GM19023 (cell line): ENCODE measurements around the gene LRRC74B.
"Not testable (repeated sequence)": the region's sequence is repeated elsewhere in the genome, so short reads cannot be mapped to it uniquely, and the experiment has no call there.

Source experiments
- ATAC-seq: cut with Tn5 transposase; IDR thresholded peaks from one replicate; pipeline ENCODE4 v1.9.1; 2021; ENCODE audit warnings: mild to moderate bottlenecking, moderate library complexity; ENCODE audit not compliant: unreplicated experiment

The LRRC74B gene

DNA sequence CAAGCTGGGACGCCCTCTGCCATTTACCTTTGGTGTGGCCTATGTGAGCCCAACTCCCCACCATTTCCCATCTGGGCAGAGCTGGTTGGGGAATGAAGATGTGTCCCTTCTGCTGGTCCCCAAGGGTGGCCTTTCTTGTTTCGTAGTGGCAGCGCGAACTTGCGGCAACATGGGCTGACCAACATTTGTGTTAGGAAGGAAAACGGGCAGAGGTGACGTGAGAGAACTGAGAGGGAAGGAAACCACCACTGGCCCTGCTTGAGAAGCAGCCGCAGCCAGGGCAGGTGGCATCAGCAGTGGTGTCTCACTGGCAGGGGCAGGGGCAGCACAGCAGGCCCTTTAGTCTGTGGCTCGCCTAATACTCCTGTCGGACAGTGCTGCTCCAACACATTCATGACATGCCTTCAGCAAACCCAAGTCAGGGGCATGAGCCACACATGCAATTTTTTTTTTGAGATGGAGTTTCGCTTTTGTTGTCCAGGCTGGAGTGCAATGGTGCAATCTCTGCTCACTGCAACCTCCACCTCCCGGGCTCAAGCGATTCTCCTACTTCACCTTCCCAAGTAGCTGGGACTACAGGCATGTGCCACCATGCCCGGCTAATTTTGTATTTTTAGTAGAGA is 29.9 kb downstream of the LRRC74B start:
- no peak for ATAC-seq

DNA sequence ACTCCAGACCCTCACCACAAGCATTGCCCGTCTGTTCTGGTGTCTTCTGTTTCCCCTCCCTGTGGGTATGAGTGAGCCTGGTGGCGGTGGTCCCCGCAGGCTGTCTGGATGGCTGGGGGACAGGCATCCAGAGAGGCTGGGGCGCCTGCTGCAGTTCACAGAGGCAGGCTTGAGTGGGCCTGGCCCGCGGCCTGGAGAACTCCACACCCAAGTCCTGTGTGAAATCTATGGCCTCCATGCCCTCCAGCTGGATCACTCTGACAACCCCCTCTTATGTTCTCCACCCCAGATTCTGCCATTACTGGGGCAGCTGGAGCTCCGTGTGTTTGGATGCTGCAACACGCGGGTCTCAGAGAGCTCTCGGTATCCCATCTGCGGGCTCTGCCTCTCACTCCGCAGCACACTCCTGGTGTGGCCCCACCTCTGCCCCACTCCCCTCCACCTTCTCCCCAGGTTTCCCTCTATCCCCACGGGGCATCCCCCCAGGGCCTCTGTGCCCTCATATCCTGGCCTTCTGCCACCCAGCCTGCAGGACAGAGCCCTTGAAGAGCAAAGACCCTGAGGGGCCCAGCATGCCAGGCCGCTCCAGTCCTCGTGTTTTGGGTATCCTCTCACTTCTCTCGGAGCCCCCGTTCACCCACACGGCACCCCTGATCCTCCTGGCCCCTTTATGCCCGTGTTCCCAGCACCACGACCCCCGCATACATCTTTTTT is 31.3 kb downstream of the LRRC74B start:
- ATAC-seq: no peak

DNA sequence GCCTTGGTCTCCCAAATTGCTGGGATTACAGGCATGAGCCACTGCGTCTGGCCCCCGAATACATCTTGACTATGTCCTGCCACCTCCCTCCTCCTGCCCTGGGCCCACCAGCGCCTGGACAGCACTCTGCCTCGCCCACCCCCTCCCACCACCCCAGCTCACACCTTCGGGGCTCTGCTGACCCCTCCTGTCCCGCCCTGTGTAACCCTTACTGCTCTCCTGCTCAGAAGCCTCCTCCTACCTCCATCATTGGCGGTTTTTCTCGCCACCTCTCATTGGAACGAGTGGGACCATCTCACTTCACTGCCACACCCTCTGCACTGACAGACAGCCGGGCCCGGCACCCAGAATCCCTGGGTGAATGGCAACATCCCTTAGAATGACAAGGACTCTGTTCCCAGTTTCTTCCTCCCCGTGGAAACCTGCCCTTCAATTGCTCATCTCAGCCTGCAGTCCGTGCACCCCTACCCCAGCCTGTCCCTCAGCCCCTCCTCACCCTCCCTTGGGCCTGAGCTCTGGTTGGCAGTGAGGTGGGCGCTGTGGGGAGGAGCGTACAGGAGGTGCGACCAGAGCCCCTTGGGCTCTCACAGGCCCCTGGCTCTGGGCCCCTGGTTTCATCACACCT is 32.2 kb downstream of the LRRC74B start:
- ATAC-seq: no peak

DNA sequence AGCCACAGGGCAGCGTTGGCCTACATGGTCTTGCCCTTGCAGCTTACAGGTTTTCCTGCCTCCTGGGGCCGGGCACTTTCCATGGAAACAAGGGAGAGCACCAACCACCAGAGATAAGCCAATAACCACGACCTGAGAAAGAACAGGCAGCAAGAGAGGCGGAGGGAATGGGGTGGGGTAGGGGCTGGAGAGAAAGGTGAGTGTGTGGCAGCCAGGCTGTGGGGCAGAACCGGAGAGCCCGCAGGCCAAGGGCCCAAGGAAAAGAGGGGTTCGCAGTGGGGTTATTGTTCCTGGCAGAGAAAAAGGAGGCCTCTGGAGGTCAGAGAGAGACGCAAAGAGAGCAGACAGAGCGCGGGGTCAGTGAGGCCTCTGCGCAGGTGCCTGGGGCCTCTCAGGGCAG is 33.2 kb downstream of the LRRC74B start:
- ATAC-seq: no peak

DNA sequence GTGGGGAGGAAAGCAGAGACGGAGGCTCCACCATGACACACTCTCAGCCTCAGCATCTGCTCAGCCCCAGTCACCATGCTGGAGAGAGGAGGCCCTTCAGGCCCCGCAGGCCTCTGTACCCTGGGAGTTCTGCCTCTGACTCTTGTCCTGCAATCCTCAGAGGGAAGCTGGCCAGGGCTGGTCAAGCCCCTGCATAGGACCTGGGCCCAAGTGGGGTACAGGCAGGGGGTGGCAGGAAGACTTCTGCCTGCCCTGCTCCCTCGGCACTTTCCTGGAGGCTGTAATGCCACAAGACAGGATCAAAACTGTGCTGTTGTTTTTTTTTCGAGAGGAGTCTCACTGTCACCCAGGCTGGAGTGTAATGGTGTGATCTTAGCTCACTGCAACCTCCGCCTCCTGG is 33.7 kb downstream of the LRRC74B start:
- no peak for ATAC-seq

DNA sequence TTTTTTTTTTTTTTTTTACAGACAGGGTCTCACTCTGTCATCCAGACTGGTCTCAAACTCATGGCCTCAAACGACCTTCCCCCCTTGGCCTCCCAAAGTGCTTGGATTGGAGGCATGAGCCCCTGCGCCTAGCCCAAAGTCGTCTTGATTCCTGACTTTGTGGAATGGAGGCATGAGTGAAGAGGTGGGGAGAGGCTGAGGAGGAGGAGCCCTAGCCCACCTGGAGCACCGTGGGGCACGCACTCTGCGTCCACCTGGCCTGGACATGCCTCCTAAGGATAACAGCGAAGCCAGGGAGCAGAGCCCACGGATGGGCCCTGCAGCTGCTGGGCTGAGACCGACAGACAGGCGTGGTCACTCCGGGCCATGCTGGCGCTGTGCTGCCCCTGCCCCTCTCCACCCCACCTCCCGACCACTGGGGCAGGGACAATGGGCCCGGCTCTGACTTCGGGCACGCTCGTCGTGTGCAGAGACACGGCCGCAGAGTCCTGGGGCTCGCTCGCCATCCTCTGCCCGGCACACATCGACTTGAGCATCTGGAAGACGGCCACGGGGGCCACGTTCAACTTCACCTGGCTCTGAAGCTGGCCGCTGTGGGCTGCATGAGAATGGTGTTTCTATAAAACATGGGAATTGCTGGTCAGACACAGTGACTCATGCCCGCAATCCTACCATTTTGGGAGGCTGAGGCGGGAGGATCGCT is 34.8 kb downstream of the LRRC74B start:
- no peak for ATAC-seq

DNA sequence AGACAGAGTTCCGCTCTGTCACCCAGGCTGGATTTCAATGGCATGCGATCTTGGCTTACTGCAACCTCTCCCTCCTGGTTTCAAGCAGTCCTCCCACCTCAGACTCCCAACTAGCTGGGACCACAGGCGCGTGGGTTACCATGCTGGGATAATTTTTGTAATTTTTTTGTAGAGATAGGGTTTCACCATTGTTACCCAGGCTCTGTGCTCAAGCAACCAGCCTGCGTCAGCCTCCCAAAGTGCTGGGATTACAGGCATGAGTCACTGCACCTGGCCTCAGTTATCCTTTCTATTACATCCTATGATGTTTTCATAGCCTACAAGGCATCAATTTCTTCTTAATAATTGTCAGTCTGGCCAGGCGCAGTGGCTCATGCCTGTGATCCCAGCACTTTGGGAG is 36.5 kb downstream of the LRRC74B start:
- no peak for ATAC-seq

DNA sequence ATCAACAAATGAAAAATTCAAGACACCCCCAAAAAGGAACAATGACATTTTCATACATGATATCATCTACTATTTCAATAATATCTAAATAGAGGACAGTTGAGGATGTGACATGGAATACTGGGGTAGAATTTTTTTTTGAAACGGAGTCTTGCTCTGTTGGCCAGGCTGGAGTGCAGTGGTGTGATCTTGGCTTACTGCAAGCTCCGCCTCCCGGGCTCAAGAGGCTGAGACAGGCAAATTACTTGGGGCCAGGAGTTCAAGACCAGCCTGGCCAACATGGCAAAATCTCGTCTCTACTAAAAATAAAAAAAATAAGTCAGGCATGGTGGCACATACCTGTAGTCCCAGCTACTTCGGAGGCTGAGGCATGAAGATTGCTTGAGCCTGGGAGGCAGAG is 41.4 kb downstream of the LRRC74B start:
- ATAC-seq: no peak

DNA sequence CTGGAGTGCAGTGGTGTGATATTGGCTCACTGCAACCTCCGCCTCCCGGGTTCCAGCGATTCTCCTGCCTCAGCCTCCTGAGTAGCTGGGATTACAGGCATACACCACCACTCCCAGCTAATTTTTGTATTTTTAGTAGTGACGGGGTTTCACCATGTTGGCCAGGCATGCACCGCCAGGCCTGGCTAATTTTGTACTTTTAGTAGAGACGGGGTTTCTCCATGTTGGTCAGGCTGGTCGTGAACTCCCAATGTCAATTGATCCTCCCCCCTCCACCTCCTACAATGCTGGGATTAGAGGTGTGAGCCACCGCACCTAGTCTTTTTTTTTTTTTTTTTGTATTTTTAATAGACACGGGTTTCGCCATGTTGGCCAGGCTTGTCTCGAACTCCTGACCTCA is 42.2 kb downstream of the LRRC74B start:
- ATAC-seq: not testable (repeated sequence)

DNA sequence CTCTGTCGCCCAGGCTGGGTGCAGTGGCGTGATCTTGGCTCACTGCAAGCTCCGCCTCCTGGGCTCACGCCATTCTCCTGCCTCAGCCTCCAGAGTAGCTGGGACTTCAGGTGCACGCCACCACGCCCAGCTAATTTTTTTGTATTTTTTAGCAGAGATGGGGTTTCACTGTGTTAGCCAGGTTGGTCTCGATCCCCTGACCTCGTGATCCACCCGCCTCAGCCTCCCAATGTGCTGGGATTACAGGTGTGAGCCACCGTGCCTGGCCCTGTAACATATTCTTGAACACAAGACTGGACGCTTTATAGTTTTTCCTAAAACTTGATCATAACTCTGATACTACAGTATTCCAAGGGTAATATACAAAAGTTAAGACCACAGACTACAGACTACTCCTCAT is 45.5 kb downstream of the LRRC74B start:
- ATAC-seq: not testable (repeated sequence)

DNA sequence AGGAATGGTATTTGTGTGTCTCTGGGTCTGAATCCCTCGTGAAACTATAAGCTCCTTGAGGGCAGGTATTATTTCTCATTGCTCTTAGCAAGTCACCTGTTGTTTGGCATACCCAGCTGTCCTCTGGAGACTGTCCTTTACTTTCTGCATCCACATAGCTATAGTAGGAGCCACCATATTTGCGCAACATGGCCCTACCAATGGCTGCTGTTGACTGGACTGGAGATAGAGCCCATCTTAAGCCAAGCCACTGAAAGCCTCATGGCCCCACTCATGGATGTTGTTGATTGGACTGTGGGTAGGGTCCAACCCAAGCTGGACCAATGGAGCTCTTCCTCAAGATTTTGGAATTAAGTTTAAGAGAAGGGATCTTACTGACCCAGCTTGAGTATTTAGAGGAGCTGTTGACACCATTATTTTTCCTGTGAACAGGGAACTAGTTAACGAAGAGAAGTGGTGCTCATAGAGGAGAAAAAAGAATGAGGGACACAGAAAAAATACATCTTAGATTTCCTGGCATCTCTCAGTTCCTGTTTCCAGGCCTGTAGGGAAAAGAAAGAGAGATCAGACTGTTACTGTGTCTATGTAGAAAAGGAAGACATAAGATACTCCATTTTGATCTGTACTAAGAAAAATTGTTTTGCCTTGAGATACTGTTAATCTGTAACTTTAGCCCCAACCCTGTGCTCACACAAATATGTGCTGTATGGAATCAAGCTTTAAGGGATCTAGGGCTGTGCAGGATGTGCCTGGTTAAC is 47.2 kb downstream of the LRRC74B start:
- ATAC-seq: no peak

DNA sequence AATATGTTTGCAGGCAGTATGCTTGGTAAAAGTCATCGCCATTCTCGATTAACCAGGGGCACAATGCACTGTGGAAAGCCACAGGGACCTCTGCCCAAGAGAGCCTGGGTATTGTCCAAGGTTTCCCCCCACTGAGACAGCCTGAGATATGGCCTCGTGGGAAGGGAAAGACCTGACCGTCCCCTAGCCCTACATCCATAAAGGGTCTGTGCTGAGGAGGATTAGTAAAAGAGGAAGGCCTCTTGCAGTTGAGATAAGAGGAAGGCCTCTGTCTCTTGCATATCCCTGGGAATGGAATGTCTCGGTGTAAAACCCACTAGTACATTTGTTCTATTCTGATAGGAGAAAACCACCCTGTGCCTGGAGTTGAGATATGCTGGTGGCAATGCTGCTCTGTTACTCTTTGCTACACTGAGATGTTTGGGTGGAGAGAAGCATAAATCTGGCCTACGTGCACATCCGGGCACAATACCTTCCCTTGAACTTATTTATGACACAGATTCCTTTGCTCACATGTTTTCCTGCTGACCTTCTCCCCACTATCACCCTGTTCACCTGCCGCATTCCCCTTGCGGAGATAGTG is 47.9 kb downstream of the LRRC74B start:
- ATAC-seq: not testable (repeated sequence)

DNA sequence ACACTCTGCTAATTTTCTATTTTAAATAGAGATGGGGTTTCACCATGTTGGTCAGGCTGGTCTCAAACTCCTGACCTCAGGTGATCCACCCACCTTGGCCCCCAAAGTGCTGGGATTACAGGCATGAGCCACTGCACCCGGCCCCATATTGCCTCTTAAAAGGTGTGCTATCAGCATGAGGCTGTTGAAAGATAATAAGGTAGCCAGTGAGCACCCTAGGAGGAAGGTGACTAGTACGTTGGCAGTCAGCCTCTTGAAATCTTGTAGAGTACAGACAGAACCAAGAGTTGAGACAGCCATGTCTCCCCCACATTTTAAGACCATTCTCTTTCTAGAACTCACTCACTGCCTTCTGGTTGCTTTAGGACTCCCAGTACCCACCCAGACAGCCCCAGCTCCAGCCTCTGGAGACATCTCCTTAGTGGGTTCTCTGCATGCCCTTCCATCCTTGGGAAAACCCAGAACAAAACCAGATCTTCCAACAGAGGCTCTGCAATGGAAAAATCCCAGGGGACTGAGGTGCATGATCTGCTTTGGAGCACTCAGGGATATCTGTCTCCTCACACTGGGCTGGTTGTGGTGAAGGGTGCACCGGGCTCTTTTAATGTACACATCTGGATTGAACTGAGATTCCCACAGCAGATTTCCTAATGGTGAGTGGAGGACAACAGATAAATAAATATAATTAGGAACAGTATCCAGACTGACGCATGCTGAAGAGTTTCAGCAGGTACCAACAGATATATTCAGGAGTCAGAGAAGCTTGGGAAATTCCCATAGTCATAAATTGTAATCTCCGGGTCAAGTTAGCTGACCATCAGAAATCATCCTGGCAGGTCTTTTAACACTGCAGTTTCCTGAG is 49.4 kb downstream of the LRRC74B start:
- no peak for ATAC-seq

DNA sequence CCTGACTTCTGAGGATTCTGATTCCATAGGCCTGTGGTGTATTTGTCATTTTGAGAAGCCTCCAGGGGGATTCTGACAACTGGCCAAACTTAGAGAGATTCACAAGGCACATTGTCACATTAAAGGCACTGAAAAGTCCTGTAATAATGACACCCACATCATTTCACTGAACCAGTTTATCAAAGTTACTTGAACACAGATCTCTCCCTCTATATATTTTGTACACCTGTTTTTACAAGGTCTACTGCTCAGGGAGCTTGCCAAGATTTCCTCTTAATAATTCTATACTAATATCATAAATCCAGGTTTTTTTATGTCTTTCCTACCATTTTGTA is 50.0 kb downstream of the LRRC74B start:
- no peak for ATAC-seq

DNA sequence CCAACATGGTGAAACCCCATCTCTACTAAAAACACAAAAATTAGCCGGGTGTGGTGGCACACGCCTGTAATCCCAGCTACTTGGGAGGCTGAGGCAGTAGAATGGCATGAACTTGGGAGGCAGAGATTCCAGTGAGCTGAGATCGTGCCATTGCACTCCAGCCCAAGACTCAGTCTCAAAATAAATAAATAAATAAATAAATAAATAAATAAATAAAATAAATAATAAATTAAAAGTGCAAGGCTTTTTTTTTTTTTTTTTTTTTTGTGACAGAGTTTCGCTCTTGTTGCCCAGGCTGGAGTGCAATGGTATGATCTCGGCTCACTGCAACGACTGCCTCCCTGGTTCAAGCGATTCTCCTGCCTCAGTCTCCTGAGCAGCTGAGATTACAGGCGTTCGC is 51.1 kb downstream of the LRRC74B start:
- not testable (repeated sequence) for ATAC-seq

DNA sequence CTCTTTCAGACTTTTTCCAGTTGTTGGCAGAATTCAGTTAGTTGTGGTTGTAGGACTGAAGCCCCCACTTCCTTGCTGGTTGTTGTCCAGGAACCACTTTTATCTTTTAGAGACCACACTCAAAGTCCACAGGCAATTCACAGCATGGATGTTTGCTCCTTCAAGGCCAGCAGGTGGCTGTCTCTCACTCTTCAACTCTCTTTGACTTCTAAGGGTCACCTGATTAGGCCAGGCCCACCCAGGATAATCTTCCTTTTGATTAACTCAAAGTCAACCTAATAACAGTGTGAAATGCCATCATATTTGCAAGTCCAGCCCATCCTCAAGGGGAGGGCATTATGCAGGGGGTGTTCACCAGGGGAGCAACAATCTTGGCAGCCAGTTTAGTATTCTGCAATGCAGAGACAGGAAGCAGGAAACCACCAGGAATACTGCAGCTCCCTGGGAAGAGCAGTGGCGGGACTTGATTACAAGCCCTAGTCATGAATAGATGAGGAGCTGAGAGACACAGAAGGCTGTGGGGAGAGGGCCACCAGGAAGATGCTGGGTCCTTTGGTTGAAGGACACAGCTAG is 52.4 kb downstream of the LRRC74B start:
- ATAC-seq: no peak

DNA sequence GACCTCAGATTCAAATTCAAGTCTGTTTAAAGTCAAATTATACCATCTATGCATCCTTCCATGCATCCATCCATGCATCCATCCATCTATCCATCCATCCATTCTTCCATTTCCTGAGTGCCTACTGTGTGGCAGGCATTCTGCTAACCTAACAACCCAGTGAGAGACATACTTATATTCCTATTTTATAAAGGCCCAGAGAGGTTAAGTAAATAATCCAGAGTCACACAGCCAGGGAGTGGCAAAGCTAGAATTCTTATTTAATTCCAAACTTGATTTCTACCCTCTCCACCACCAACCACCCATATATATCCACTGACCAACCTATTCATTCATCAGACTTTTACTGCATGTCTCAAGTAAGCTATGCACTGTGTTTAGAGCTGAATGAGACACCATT is 53.8 kb downstream of the LRRC74B start:
- no peak for ATAC-seq

DNA sequence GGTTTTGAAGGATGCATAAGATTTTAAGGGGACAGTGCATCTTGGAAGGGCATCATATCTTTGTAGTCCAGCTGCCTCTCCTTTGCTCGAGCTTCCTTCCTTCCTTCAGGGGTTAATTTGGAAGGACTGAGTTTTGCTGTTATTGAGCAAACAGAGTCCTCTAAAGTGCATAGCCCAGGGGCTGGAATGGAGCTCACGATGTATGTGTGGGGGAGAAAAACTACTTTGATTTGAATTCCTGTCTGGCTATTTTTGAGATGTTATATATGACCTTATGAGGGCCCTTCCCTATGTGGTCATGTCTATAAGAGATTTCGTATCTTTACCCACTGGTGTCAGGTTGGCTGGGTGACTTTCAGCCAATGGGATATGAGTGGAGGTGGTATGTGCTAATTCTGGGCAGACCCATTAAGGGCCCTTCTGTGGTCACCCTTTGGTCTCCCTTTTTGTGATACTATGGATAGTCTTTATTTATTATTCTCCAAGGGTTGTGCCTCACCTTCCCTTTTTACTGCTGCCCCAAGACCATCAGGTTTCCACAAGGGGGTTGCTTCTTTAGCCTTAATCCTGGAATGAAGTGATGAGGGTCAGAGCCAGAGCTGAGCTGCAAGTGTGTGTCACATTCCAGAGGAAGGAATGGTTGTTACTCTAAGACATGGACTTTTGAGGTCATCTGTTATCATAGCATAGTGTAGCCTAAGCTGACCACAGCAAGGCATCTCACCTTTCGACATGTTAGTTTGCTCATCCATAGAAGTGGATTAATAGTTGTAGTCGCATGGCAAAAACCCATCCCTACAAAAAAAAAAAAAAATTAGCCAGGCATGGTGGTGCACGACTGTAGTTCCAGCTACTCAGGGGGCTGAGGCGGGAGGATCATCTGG is 54.6 kb downstream of the LRRC74B start:
- ATAC-seq: no peak
